Measurements from ENCODE around the gene HIF1A. TPM values are rescaled to one million over a fixed set of nuclear protein-coding genes. Genes with fewer than 3 reads are reported as not detected.

HIF1A gene
- total and polyA plus RNA-seq, 2 of the 13 experiments (the other 11 are each of a cell fraction or from before 2014, with no cell fraction given), result 41.0 to 126 TPM

DNA sequence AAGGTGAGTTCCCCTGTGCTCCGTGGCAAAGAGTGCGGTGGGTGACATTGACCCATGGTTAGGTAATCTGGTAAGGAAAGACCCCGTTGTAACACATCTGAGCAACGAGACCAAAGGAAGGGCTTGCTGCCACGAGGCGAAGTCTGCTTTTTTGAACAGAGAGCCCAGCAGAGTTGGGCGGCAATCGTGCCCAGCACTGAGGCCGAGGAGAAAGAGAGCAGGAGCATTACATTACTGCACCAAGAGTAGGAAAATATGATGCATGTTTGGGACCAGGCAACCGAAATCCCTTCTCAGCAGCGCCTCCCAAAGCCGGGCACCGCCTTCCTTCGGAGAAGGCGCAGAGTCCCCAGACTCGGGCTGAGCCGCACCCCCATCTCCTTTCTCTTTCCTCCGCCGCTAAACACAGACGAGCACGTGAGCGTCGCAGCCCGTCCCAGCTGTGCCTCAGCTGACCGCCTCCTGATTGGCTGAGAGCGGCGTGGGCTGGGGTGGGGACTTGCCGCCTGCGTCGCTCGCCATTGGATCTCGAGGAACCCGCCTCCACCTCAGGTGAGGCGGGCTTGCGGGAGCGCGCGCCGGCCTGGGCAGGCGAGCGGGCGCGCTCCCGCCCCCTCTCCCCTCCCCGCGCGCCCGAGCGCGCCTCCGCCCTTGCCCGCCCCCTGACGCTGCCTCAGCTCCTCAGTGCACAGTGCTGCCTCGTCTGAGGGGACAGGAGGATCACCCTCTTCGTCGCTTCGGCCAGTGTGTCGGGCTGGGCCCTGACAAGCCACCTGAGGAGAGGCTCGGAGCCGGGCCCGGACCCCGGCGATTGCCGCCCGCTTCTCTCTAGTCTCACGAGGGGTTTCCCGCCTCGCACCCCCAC, at the start of gene HIF1A (continued):
- TF ChIP-seq MIXL1 (CRISPR knock-in tag; IDR thresholded peaks at IDR 0.05) (0 out of 2 replicates have a peak, but pooled peaks have one; percentile 32), FIP1L1 (IDR thresholded peaks at IDR 0.05; ENCODE audit: borderline replicate concordance, insufficient read depth, low read depth, low read length) (no peak), GLI4 (CRISPR knock-in tag; IDR thresholded peaks at IDR 0.05; ENCODE audit: borderline replicate concordance) (no peak), ZNF20 (CRISPR knock-in tag; IDR thresholded peaks at IDR 0.05) (no peak), ZNF781 (CRISPR knock-in tag; IDR thresholded peaks at IDR 0.05; ENCODE audit: borderline replicate concordance, not compliant biosample characterization) (no peak), TEAD2 (CRISPR knock-in tag; IDR thresholded peaks at IDR 0.05) (no peak), ZNF260 (CRISPR knock-in tag; IDR thresholded peaks at IDR 0.05; ENCODE audit: borderline replicate concordance, low read depth) (no peak), HES4 (CRISPR knock-in tag; IDR thresholded peaks at IDR 0.05; ENCODE audit: borderline replicate concordance) (peak; percentile 12; the same call in 1 of the 2 replicates), DNMT3B (CRISPR knock-in tag; conservative IDR thresholded peaks at IDR 0.05) (no peak), ZNF678 (CRISPR knock-in tag; IDR thresholded peaks at IDR 0.05) (no peak), ZNF235 (CRISPR knock-in tag; IDR thresholded peaks at IDR 0.05; ENCODE audit: borderline replicate concordance) (peak; percentile 58; the same call in 1 of the 2 replicates), RBAK (CRISPR knock-in tag; IDR thresholded peaks at IDR 0.05) (no peak), GFI1 (CRISPR knock-in tag; IDR thresholded peaks at IDR 0.05; ENCODE audit: borderline replicate concordance) (0 out of 2 replicates have a peak, but pooled peaks have one; percentile 43)
- TF ChIP-seq, protein P1, sequence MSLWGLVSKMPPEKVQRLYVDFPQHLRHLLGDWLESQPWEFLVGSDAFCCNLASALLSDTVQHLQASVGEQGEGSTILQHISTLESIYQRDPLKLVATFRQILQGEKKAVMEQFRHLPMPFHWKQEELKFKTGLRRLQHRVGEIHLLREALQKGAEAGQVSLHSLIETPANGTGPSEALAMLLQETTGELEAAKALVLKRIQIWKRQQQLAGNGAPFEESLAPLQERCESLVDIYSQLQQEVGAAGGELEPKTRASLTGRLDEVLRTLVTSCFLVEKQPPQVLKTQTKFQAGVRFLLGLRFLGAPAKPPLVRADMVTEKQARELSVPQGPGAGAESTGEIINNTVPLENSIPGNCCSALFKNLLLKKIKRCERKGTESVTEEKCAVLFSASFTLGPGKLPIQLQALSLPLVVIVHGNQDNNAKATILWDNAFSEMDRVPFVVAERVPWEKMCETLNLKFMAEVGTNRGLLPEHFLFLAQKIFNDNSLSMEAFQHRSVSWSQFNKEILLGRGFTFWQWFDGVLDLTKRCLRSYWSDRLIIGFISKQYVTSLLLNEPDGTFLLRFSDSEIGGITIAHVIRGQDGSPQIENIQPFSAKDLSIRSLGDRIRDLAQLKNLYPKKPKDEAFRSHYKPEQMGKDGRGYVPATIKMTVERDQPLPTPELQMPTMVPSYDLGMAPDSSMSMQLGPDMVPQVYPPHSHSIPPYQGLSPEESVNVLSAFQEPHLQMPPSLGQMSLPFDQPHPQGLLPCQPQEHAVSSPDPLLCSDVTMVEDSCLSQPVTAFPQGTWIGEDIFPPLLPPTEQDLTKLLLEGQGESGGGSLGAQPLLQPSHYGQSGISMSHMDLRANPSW (CRISPR knock-in tag; IDR thresholded peaks at IDR 0.05; ENCODE audit: borderline replicate concordance), result no peak
- TF ChIP-seq, protein P2, sequence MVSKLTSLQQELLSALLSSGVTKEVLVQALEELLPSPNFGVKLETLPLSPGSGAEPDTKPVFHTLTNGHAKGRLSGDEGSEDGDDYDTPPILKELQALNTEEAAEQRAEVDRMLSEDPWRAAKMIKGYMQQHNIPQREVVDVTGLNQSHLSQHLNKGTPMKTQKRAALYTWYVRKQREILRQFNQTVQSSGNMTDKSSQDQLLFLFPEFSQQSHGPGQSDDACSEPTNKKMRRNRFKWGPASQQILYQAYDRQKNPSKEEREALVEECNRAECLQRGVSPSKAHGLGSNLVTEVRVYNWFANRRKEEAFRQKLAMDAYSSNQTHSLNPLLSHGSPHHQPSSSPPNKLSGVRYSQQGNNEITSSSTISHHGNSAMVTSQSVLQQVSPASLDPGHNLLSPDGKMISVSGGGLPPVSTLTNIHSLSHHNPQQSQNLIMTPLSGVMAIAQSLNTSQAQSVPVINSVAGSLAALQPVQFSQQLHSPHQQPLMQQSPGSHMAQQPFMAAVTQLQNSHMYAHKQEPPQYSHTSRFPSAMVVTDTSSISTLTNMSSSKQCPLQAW (CRISPR knock-in tag; IDR thresholded peaks at IDR 0.05), result no peak; the same call in 1 of the 2 replicates
- TF ChIP-seq, protein P3, sequence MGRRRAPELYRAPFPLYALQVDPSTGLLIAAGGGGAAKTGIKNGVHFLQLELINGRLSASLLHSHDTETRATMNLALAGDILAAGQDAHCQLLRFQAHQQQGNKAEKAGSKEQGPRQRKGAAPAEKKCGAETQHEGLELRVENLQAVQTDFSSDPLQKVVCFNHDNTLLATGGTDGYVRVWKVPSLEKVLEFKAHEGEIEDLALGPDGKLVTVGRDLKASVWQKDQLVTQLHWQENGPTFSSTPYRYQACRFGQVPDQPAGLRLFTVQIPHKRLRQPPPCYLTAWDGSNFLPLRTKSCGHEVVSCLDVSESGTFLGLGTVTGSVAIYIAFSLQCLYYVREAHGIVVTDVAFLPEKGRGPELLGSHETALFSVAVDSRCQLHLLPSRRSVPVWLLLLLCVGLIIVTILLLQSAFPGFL (CRISPR knock-in tag; IDR thresholded peaks at IDR 0.05), result no peak
- TF ChIP-seq, protein P4, sequence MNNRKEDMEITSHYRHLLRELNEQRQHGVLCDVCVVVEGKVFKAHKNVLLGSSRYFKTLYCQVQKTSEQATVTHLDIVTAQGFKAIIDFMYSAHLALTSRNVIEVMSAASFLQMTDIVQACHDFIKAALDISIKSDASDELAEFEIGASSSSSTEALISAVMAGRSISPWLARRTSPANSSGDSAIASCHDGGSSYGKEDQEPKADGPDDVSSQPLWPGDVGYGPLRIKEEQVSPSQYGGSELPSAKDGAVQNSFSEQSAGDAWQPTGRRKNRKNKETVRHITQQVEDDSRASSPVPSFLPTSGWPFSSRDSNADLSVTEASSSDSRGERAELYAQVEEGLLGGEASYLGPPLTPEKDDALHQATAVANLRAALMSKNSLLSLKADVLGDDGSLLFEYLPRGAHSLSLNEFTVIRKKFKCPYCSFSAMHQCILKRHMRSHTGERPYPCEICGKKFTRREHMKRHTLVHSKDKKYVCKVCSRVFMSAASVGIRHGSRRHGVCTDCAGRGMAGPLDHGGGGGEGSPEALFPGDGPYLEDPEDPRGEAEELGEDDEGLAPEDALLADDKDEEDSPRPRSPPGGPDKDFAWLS (CRISPR knock-in tag; IDR thresholded peaks at IDR 0.05; ENCODE audit: borderline replicate concordance), result no peak
- TF ChIP-seq, protein P5, sequence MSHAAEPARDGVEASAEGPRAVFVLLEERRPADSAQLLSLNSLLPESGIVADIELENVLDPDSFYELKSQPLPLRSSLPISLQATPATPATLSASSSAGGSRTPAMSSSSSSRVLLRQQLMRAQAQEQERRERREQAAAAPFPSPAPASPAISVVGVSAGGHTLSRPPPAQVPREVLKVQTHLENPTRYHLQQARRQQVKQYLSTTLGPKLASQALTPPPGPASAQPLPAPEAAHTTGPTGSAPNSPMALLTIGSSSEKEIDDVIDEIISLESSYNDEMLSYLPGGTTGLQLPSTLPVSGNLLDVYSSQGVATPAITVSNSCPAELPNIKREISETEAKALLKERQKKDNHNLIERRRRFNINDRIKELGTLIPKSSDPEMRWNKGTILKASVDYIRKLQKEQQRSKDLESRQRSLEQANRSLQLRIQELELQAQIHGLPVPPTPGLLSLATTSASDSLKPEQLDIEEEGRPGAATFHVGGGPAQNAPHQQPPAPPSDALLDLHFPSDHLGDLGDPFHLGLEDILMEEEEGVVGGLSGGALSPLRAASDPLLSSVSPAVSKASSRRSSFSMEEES (CRISPR knock-in tag; IDR thresholded peaks at IDR 0.05), result peak; percentile 90

All from HepG2 (cell line).